ENCODE data around the gene CAPN1. TPM values are rescaled to one million over a fixed set of nuclear protein-coding genes. Genes with fewer than 3 reads are reported as not detected.
A peak's percentile ranks its signal among the peaks of the same experiment; 100 is the strongest.

Gene CAPN1
- total and polyA plus RNA-seq, 9 of the 15 experiments (the other 6 are each of a cell fraction or from before 2014, with no cell fraction given), result 3.5 to 199 (median 61.6) TPM

DNA sequence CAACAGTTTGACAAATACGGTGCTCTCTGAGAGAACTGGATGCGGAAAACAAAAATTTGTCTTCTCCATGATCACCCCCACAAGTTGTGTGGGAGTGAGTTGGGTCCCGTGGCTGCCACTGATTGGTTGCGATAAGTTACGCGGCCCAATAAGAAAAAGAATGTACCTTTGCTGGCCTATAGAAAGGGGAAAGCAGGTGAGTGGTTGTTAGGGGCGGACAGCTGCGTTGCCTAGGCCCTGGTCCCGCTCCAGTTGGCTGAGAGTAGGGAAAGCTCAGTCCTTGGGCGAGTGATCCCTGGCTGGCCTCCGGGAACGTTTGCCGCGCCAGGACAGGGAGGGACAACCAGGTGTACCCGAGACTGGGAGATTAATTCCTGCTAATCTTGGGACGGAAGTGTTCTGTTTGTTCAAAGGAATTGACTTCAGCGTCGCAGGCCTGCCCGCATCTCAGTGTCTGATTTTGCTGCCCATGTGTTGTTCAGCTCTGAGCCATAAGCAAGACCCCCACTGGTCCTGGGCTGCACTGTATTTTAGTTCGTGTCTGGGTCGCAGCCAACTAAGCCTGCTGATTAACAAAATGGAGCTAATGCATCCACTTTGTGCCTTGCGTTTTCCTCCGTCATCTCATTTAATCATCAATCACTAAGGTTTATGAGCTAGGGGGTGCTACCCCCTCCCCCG is 46.6 kb upstream of the CAPN1 start (continued):
- no peak for TF ChIP-seq ZNF445 (CRISPR knock-in tag; IDR thresholded peaks at IDR 0.05; ENCODE audit: low read depth)
- TF ChIP-seq HNRNPLL (IDR thresholded peaks at IDR 0.05; ENCODE audit: low read depth, low read length, poor library complexity, severe bottlenecking), result no peak
- no peak for TF ChIP-seq HNRNPH1 (optimal IDR thresholded peaks at IDR 0.05; ENCODE audit: low read depth, low read length)
- no peak for TF ChIP-seq SNRNP70 (optimal IDR thresholded peaks at IDR 0.05; ENCODE audit: low read depth, low read length)
- TF ChIP-seq GATA2 (CRISPR knock-in tag; IDR thresholded peaks at IDR 0.05), result no peak
- peak; percentile 71 for TF ChIP-seq POLR2H (tag; IDR thresholded peaks at IDR 0.05; ENCODE audit: low read depth)
- no peak for TF ChIP-seq ZNF134 (CRISPR knock-in tag; conservative IDR thresholded peaks at IDR 0.05)
- TF ChIP-seq PYGO2 (tag; IDR thresholded peaks at IDR 0.05), result no peak
- TF ChIP-seq TOE1 (IDR thresholded peaks at IDR 0.05; ENCODE audit: borderline replicate concordance), result no peak; the same call in 1 of the 2 replicates
- no peak for TF ChIP-seq TOE1 (CRISPR knock-in tag; IDR thresholded peaks at IDR 0.05; ENCODE audit: borderline replicate concordance, low read depth)
- TF ChIP-seq, protein P1, sequence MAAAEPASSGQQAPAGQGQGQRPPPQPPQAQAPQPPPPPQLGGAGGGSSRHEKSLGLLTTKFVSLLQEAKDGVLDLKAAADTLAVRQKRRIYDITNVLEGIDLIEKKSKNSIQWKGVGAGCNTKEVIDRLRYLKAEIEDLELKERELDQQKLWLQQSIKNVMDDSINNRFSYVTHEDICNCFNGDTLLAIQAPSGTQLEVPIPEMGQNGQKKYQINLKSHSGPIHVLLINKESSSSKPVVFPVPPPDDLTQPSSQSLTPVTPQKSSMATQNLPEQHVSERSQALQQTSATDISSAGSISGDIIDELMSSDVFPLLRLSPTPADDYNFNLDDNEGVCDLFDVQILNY (CRISPR knock-in tag; IDR thresholded peaks at IDR 0.05), result no peak
- TF ChIP-seq E2F3 (CRISPR knock-in tag; IDR thresholded peaks at IDR 0.05), result no peak
- no peak for TF ChIP-seq MTA2 (IDR thresholded peaks at IDR 0.05; ENCODE audit: low read depth)
- TF ChIP-seq RREB1 (CRISPR knock-in tag; IDR thresholded peaks at IDR 0.05), result no peak
- TF ChIP-seq FOXA1 (IDR thresholded peaks at IDR 0.05; ENCODE audit: borderline replicate concordance), result no peak
- TF ChIP-seq ZNF133 (CRISPR knock-in tag; IDR thresholded peaks at IDR 0.05), result no peak
- TF ChIP-seq, protein P2, sequence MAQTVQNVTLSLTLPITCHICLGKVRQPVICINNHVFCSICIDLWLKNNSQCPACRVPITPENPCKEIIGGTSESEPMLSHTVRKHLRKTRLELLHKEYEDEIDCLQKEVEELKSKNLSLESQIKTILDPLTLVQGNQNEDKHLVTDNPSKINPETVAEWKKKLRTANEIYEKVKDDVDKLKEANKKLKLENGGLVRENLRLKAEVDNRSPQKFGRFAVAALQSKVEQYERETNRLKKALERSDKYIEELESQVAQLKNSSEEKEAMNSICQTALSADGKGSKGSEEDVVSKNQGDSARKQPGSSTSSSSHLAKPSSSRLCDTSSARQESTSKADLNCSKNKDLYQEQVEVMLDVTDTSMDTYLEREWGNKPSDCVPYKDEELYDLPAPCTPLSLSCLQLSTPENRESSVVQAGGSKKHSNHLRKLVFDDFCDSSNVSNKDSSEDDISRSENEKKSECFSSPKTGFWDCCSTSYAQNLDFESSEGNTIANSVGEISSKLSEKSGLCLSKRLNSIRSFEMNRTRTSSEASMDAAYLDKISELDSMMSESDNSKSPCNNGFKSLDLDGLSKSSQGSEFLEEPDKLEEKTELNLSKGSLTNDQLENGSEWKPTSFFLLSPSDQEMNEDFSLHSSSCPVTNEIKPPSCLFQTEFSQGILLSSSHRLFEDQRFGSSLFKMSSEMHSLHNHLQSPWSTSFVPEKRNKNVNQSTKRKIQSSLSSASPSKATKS (CRISPR knock-in tag; IDR thresholded peaks at IDR 0.05), result no peak
- no peak for TF ChIP-seq ZNF174 (CRISPR knock-in tag; IDR thresholded peaks at IDR 0.05)
- TF ChIP-seq RCOR1 (IDR thresholded peaks at IDR 0.05; ENCODE audit: borderline replicate concordance in 1 of 2, low read depth in 2 of 2, low read length in 2 of 2), result no peak
- TF ChIP-seq POLR2AphosphoS5 (IDR thresholded peaks at IDR 0.05; ENCODE audit: control insufficient read depth, insufficient read depth, low read depth, low read length), result peak; percentile 65; the same call in 1 of the 2 replicates

Measured in K562 (cell line).